ENCODE measurements around the gene EXOC6B.

- TF ChIP-seq POLR2A (IDR thresholded peaks at IDR 0.05): no peak
- TF ChIP-seq CTCF (IDR thresholded peaks at IDR 0.05): no peak
Observed at GRCh38 chr2:72821983-72822382, 3.9 kb downstream of the EXOC6B start.

Data from body of pancreas (tissue), 4 donors.